HG03521 (cell line): ENCODE results near the gene CFAP299.
"Not testable (repeated sequence)": the region's sequence is repeated elsewhere in the genome, so short reads cannot be mapped to it uniquely, and the experiment has no call there.

Experiments
- ATAC-seq: cut with Tn5 transposase; IDR thresholded peaks from one replicate; pipeline ENCODE4 v1.9.1; 2021; ENCODE audit warnings: mild to moderate bottlenecking, moderate library complexity; ENCODE audit not compliant: unreplicated experiment

The CFAP299 gene

GRCh38 chr4:80439294-80440061 is 103.9 kb downstream of the CFAP299 start:
- ATAC-seq = not testable (repeated sequence)

- ATAC-seq = no peak
Observed at GRCh38 chr4:80446248-80446647, 110.7 kb downstream of the CFAP299 start.

- no peak for ATAC-seq
Observed at GRCh38 chr4:80446664-80447063, 111.1 kb downstream of the CFAP299 start.

GRCh38 chr4:80447493-80447892 is 112.0 kb downstream of the CFAP299 start:
- ATAC-seq = no peak

- no peak for ATAC-seq
Observed at GRCh38 chr4:80448056-80448455, 112.5 kb downstream of the CFAP299 start.

GRCh38 chr4:80452055-80452454 is 116.5 kb downstream of the CFAP299 start:
- ATAC-seq = no peak

GRCh38 chr4:80452768-80453167 is 117.2 kb downstream of the CFAP299 start:
- ATAC-seq = no peak

- no peak for ATAC-seq
Observed at GRCh38 chr4:80454040-80454439, 118.5 kb downstream of the CFAP299 start.

- ATAC-seq = no peak
Observed at GRCh38 chr4:80454556-80454955, 119.0 kb downstream of the CFAP299 start.

- no peak for ATAC-seq
Observed at GRCh38 chr4:80459918-80460473, 124.5 kb downstream of the CFAP299 start.

- ATAC-seq = no peak
Observed at GRCh38 chr4:80461412-80461811, 125.9 kb downstream of the CFAP299 start.

- ATAC-seq = no peak
Observed at GRCh38 chr4:80462621-80463091, 127.1 kb downstream of the CFAP299 start.

GRCh38 chr4:80463509-80463908 is 128.0 kb downstream of the CFAP299 start:
- ATAC-seq = no peak

- ATAC-seq = no peak
Observed at GRCh38 chr4:80465238-80465637, 129.7 kb downstream of the CFAP299 start.

- no peak for ATAC-seq
Observed at GRCh38 chr4:80465736-80466135, 130.2 kb downstream of the CFAP299 start.

GRCh38 chr4:80466618-80467017 is 131.1 kb downstream of the CFAP299 start:
- no peak for ATAC-seq

- ATAC-seq = no peak
Observed at GRCh38 chr4:80471756-80472155, 136.2 kb downstream of the CFAP299 start.

- no peak for ATAC-seq
Observed at GRCh38 chr4:80475236-80475635, 139.7 kb downstream of the CFAP299 start.

- no peak for ATAC-seq
Observed at GRCh38 chr4:80475798-80476197, 140.3 kb downstream of the CFAP299 start.

GRCh38 chr4:80484712-80485111 is 149.2 kb downstream of the CFAP299 start:
- ATAC-seq = no peak

GRCh38 chr4:80486603-80487002 is 151.1 kb downstream of the CFAP299 start:
- no peak for ATAC-seq

GRCh38 chr4:80489798-80490197 is 154.3 kb downstream of the CFAP299 start:
- no peak for ATAC-seq

- no peak for ATAC-seq
Observed at GRCh38 chr4:80492761-80493160, 157.2 kb downstream of the CFAP299 start.
